ELR (cell line): ENCODE measurements around the gene SPAG17.
A peak's percentile ranks its signal among the peaks of the same experiment; 100 is the strongest.

Source experiments
- DNase-seq: peaks from one replicate; pipeline ENCODE4 v3.0.0-alpha.2; 2015; ENCODE audit warnings: low read depth

Gene SPAG17

GRCh38 chr1:118075116-118075515 is 109.9 kb downstream of the SPAG17 start:
- peak; percentile 47 for DNase-seq

DNA sequence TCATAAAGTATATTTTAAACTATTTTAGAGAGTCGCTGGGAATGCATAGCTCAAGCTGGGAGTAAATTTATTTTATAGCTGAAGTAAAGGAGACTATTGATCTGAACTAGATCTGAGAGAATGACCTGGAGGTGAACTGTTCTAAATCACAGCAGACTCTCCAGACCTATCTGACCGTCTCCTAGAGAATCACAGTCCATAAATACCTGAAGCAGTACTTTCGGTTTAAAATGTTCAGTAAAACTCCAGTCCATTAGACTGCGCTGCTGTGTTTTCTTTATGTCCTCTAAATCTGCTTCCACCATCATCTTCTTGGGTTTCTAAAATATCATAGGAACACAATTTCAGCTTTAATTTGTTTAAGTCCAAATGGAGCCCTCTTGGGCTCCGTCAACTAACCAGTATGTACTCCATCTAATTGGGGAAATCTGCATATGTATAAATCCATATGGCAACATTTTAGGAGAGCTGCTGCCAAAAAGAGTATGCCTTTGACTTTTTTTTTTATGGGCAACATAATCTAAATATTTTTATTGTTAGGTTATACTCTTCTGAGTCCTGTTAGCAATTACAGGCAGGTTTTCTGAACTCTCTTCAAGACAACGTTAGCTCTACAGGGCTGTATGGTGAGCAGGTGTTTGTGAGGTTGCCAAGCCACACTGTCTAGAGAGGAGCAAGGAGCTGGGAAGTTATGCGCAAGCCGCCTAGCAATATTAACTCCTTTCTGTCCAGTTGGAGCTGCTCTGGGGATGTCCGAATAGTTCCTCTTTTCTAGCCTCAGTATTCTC is 111.2 kb downstream of the SPAG17 start:
- no peak for DNase-seq

DNA sequence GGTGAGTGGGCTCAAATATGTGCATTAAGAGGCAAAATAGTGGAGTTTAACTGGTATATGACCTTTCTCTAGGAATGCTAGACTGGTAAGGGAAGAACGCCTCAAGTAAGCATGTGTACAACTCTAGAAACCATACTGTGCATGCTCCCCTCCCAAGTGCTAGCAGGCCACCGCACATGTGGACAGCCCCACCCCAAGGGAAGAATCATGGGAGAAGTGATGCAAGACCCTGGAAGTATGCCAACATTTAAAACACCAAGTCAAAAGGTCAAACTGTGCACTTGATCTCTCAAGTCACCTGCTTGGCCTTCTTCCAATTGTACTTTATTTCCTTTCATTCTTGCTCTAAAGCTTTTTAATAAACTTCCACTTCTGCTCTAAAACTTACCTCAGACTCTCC is 135.0 kb downstream of the SPAG17 start:
- no peak for DNase-seq

DNA sequence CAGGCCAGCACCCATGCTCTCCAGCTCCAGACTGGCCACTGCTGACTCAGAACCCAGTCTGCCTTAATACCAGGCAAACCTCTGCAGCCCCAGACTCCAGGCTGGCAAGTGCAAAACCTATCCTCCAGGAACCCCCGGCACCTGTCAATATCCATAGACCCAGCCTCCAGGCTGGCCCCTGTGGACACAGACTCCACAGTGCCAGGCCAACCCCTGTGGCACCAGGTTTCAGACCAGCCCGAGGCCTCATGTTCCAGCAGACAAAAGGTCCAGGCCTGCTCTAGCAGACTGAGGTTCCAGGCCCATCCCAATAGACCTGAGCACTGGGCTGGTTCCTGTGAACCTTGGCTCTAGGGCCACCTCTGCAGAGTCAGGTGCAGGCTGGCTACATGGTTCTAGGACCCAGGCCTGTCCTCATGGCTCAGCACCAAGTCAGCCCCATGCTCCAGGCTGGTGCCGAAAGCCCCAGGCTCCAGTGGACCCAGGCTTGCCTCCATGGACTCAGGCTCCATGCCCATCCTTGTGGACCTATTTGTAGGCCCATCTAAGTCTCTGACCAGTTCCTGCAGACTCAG is 137.3 kb downstream of the SPAG17 start:
- DNase-seq = no peak

DNA sequence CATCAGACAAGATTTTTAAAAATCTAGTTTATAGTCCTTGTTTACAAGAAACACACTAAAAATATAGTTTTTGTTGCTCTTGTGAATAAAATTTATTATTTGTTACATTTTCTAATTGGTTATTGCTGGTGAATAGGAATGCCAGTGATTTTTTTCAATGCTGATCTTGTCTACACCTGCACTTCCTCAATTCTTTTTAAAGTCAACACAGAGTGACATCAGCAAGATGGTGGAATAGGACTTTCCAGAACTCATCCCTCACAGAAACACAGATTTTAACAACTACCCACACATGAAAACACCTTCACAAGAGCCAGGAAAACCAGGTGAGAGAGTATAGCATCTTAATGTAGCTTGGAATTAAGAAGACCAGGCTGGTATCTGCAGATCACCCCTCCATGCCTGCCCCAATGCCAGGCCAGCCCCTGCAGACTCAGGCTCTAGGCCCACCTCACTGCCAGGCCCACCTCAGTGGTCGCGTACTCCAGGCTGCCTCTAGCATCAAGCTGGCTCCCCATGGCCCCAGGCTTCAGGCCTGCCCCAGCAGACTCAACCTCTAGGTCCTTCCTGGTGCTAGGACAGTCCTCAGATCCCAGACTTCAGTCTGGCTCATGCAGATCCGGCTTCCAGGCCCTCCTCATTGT is 137.9 kb downstream of the SPAG17 start:
- no peak for DNase-seq

DNA sequence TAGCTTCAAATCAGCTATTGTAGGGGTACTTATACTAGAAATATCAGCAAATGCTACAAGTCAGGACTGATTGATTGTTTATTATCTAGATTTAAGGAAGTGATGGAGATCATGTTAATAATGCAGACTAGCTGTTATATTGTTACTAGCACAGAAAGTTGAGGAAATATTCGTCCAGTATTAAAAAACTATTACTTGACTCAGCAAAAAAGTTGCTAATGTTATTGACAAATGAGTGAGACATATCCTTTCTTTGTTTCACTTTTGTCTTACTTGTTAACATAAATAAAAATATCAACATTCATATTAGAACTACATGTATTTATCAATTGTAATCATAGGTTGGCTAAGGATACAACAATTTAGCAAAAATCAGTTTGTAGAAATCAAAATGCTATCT is 141.4 kb downstream of the SPAG17 start:
- DNase-seq = no peak

DNA sequence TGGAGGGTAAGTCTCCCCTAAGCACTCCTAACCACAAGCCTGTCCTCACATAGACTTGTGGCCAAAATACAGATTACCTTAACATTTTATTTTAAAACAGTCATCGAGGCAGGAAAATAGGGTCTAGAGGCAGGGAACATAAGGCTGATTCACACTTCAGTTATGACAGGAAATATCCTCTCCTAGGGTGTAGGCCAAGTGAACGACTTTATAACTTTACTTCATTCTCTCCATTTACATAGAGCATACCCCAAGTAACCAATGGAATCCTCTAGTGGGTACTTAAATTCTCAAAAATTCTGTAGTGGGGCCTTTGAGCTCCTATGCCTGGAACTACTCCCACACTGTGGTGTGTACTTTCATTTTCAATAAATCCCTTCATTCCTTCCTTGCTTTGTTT is 142.5 kb downstream of the SPAG17 start:
- peak; percentile 6 for DNase-seq

DNA sequence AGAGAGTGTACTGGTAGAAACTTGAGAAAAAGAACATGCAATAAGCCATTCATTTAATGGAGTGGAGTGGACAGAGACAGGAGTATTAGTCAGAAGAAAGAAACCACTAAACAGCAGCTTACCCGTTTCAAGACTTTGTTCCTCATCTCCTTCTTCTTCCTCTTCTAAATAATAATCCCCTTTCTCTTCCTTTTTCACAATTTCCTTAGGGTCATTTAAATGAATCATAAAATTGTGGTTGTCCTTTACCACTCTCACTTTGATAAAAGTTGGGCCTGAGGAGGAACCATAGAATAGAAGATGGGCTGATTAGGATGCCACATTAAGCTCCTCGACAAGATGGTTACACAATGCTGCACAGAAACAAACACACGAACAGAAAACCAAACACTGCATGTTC is 145.9 kb downstream of the SPAG17 start:
- no peak for DNase-seq

GRCh38 chr1:118032883-118033282 is 152.1 kb downstream of the SPAG17 start:
- DNase-seq = no peak

DNA sequence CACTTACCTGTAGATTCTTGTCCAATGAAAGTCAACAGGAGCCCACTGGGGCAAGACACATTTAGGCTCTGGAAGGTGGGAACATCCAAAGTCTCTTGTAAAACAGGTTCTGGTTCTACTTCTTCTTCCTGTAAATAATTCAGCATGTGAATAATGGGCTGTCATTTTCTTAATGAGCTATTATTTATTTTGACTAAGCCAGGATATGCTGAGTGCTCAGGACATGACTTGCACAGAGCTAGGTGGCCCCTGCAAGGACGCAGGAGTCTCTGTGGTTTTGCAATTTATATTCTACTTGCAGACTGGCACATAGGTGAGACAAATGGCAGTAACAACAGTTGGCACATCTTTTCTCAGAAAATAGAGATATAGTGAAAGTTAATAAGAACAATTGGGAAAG is 156.8 kb downstream of the SPAG17 start:
- no peak for DNase-seq

GRCh38 chr1:118023199-118023598 is 161.8 kb downstream of the SPAG17 start:
- no peak for DNase-seq

DNA sequence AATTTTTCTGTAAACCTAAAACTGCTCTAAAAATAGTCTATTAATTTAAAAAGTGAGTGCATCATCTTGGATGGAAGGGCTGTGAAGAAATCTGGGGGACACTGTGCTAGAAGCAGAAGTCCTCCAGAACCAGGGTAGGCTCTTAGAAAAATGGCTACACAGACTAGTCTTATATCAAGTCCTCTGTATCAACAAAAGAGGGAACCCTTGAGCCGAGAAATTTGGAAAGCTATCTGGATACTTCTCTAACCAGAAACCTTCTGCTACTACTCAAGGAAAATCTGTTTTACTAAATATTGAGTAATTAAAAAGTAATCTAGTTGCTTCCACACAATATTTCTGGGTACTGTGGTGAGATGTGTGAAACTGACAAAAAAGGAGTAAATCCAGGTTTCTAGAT is 163.4 kb downstream of the SPAG17 start:
- peak; percentile 8 for DNase-seq

DNA sequence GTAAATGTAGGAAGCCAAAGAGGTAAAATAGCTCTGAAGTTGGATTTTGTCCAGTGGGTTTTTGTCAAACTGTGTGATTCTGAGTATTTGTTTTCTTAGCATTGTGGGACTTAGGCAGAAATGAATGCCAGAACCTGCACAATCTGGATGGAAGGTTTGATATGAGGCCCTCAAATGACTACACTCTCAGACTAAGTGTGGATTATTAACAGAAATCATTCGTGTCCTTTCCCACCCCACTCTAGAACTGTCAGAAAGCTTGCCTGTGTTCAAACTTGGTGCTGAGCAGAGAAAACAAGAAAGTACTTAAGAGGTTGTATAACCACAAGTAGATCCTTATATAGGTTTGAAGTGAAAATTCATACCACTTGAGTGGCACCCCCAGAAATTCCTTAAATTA is 167.0 kb downstream of the SPAG17 start:
- no peak for DNase-seq

DNA sequence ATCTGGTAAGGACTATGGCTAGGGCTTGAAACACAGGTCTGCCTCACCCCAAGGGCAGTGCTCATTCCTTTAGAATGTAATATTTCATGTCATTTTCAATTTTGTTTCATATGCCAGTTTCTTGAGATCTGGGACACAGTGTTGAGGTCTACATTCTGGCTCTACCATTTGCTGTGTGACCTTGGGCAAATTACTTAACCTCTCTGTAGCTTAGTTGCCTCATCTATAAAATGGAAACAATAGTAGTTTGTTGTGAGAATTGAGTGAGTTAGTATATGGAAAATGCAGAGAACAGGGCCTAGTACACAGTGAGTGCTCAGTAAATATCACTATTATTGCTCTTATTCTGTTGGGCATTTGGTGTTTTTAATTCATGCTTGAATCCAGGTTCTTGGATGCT is 171.1 kb downstream of the SPAG17 start:
- DNase-seq = no peak

DNA sequence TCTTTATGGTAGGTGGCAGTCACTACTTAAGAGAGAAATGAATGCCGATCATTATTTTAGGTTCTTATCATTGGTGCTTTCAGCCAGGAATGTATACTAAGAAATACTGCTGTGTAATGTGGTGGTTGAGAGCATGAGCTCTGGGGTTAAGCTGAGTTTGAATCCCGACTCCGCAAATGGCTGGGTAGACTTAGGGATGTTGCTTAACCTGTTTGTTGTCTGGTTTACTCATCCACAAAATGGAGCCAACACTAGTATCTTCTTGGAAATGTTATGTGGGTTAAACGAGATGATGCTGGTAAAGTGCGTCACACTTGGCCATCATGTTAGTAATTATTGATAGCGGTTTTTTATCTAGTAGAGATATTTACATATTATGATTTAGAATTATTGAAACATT is 171.7 kb downstream of the SPAG17 start:
- DNase-seq = no peak

GRCh38 chr1:118012515-118013124 is 172.4 kb downstream of the SPAG17 start:
- DNase-seq = no peak

DNA sequence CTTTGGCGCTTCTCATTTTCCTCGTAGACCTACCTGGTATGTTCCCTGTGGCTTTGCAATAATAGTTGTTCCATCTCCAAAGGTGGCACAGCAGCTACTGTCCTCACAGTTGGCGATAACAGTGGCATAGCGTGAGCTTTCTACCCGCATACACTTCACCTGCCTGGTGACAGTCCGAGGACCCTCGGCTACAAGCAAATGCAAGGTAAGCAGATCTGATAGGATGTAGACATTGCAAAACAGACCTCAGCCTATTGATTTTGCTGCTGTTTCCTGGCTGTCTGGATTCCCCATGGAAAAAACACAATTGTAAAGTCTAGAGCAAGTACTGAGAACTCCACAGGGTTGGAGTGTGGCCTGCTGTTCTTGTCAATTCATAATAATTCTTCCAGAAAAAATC is 177.0 kb downstream of the SPAG17 start:
- DNase-seq = no peak

- DNase-seq = no peak
Measured at GRCh38 chr1:118007391-118007790, 177.6 kb downstream of the SPAG17 start.

- no peak for DNase-seq
Measured at GRCh38 chr1:118004312-118004711, 180.7 kb downstream of the SPAG17 start.

GRCh38 chr1:117985973-117986372 is 199.1 kb downstream of the SPAG17 start:
- no peak for DNase-seq

DNA sequence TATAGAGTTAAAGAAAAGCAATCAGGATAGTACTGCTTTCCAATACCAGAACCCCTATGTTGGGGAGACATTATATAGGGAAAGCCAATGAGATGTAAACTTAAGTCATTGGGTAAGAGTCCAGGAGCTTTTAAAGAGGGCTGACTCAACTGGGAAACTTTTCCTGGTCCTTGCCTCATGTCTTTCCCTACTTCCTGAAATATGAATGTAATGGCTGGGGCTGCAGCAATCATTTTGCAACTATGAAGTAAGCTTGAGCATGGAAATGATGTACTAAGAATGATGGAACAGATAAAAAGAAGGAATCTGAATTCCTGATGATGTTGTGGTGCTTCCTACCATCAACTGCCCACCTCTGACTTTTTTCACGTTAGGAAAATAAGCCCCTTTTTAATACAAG is 199.8 kb downstream of the SPAG17 start:
- no peak for DNase-seq

- no peak for DNase-seq
Measured at GRCh38 chr1:117981455-117982192, 203.4 kb downstream of the SPAG17 start.
